K562 (cell line): ENCODE measurements around the gene LILRA6. TPM values are rescaled to one million over a fixed set of nuclear protein-coding genes. Genes with fewer than 3 reads are reported as not detected.

Source experiments
- HMGXB4 ChIP-seq: sonication (generic); formaldehyde crosslinking; IDR thresholded peaks from 2 replicates; pipeline ENCODE4 v1.8.1; 2023; ENCODE audit warnings: mild to moderate bottlenecking, missing genetic modification reagents
- NFYB ChIP-seq: IDR thresholded peaks from 2 replicates; pipeline ENCODE4 v1.6.1; 2011; ENCODE audit warnings: mild to moderate bottlenecking, moderate library complexity; ENCODE audit not compliant: insufficient read length; ENCODE audit errors: extremely low read depth
- NR4A1 ChIP-seq, 2 experiments: fragments of 250-450 bp in 1 of 2; fragments of 450-650 bp in 1 of 2; sonication (Bioruptor Pico) in 1 of 2; IDR thresholded peaks; 2 replicates each; pipeline versions ENCODE4 v1.4.0 to v1.6.1; 2016 to 2020; ENCODE audit warnings: mild to moderate bottlenecking in 2 of 2, missing compliant biosample characterization in 1 of 2, missing genetic modification characterization in 1 of 2, moderate library complexity in 1 of 2
- PHB ChIP-seq: fragments of 250-450 bp; sonication (Bioruptor Pico); IDR thresholded peaks from 2 replicates; pipeline ENCODE4 v1.5.0; 2021
- PHF21A ChIP-seq: fragments of 450-650 bp; IDR thresholded peaks from 2 replicates; pipeline ENCODE4 v1.6.1; 2017; ENCODE audit warnings: low read depth, borderline replicate concordance
- PTBP1 ChIP-seq: fragments of 200-400 bp; formaldehyde crosslinking; IDR thresholded peaks from 2 replicates; pipeline ENCODE4 v1.6.1; 2017; ENCODE audit warnings: low read depth, low read length
- TSC22D4 ChIP-seq: fragments of 450-650 bp; IDR thresholded peaks from 2 replicates; pipeline ENCODE4 v1.6.1; 2016; ENCODE audit warnings: missing genetic modification characterization, missing biosample characterization, control low read depth
- XRCC4 ChIP-seq: IDR thresholded peaks from one replicate; pipeline ENCODE4 v1.6.1; 2011; ENCODE audit not compliant: insufficient read depth, insufficient read length; ENCODE audit errors: extremely low read depth
- ZNF23 ChIP-seq: fragments of 250-450 bp; sonication (Bioruptor Pico); IDR thresholded peaks from 2 replicates; pipeline ENCODE4 v1.4.0; 2020; ENCODE audit warnings: mild to moderate bottlenecking
- ZNF347 ChIP-seq: fragments of 450-650 bp; formaldehyde crosslinking; IDR thresholded peaks from 2 replicates; pipeline ENCODE4 v1.4.0; 2020; ENCODE audit warnings: low read depth, mild to moderate bottlenecking, moderate library complexity
- ZNF444 ChIP-seq: fragments of 250-450 bp; sonication (Bioruptor Pico); IDR thresholded peaks from 2 replicates; pipeline ENCODE4 v1.4.0; 2020; ENCODE audit warnings: mild to moderate bottlenecking, moderate library complexity
- polyA plus RNA-seq, 8 experiments: library from polyadenylated mRNA; depleted of rRNA in 4 of 8; stranded (reverse) in 5 of 8; unstranded in 3 of 8; fragments of >200 nt; fragmentation: Nextera tagmentation in 2 of 8; fragmentation: Illumina TruSeq in 1 of 8; extraction: Ambion mirVana in 2 of 8; extraction: Trizol in 1 of 8; gene quantifications; 2 replicates each; pipeline versions ENCODE4 v1.2.1 to v1.2.3, GENCODE V29; 2011 to 2014; ENCODE audit warnings: inconsistent platforms in 1 of 8, missing spikeins in 1 of 8
- total RNA-seq, 7 experiments: library from RNA; depleted of rRNA in 6 of 7; stranded (reverse); fragments of >200 nt in 6 of 7; fragmentation: Illumina TruSeq in 2 of 7; extraction: Trizol in 2 of 7; gene quantifications; 2 replicates each; pipeline versions ENCODE4 v1.2.1 to v1.2.3, GENCODE V29; 2011 to 2021; ENCODE audit warnings: low replicate concordance in 1 of 7
- TF ChIP-seq, protein P1 (sequence below): fragments of 250-450 bp; sonication (Bioruptor Pico); IDR thresholded peaks from 2 replicates; pipeline ENCODE4 v1.8.0; 2022; ENCODE audit warnings: inconsistent platforms, mild to moderate bottlenecking, moderate library complexity, borderline replicate concordance
- TF ChIP-seq, protein P2 (sequence below): fragments of 250-450 bp; sonication (Bioruptor Pico); IDR thresholded peaks from 2 replicates; pipeline ENCODE4 v1.4.0; 2020; ENCODE audit warnings: mild to moderate bottlenecking, moderate library complexity
- TF ChIP-seq, protein P3 (sequence below): sonication (generic); formaldehyde crosslinking; IDR thresholded peaks from 2 replicates; pipeline ENCODE4 v1.8.1; 2023; ENCODE audit warnings: missing genetic modification reagents, mild to moderate bottlenecking, borderline replicate concordance

The LILRA6 gene
- total and polyA plus RNA-seq, 9 of the 15 experiments (the other 6 are each of a cell fraction or from before 2014, with no cell fraction given) = 0.03 TPM; not detected in 8

DNA sequence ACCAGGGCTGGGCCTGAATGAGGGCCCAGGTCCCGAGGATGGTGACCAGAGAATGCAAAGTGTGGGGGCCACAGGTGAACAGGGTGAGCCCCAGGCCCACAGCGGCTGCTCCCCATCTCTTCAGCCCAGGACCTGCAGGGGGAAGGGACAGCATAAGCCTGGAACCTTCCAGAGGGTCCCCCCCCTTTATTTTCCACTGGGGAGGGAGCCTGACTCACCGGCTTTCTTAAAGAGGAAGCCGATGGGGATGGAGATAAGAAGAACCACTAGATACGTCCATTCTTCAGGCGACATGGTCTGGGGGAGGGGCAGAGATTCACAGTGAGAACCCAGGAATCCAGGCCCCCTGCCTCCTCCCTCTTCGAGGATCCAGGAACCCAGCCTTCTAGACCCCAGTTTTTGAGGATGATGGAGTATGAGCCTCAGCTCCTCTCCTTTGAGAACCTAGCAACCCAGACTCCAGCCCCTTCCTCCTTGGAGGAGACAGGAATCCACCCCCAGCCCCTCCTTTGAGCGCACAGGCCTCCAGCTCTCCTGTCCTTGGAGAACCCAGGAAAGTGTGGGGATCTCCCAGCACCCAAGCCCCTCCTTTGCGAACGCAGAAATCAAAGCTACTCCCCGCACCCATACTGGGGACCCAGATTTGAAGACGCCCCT is 54.2 kb downstream of the LILRA6 start (continued):
- TF ChIP-seq, protein P1, sequence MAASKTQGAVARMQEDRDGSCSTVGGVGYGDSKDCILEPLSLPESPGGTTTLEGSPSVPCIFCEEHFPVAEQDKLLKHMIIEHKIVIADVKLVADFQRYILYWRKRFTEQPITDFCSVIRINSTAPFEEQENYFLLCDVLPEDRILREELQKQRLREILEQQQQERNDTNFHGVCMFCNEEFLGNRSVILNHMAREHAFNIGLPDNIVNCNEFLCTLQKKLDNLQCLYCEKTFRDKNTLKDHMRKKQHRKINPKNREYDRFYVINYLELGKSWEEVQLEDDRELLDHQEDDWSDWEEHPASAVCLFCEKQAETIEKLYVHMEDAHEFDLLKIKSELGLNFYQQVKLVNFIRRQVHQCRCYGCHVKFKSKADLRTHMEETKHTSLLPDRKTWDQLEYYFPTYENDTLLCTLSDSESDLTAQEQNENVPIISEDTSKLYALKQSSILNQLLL (CRISPR knock-in tag) = no peak
- TF ChIP-seq PHB (CRISPR knock-in tag) = no peak
- TF ChIP-seq PHF21A = no peak
- TF ChIP-seq NR4A1 (CRISPR knock-in tag; IDR thresholded peaks at IDR 0.05) = no peak
- TF ChIP-seq NR4A1 (tag; IDR thresholded peaks at IDR 0.05) = no peak
- no peak for TF ChIP-seq NFYB
- no peak for TF ChIP-seq ZNF23 (CRISPR knock-in tag)
- no peak for TF ChIP-seq XRCC4
- TF ChIP-seq, protein P2, sequence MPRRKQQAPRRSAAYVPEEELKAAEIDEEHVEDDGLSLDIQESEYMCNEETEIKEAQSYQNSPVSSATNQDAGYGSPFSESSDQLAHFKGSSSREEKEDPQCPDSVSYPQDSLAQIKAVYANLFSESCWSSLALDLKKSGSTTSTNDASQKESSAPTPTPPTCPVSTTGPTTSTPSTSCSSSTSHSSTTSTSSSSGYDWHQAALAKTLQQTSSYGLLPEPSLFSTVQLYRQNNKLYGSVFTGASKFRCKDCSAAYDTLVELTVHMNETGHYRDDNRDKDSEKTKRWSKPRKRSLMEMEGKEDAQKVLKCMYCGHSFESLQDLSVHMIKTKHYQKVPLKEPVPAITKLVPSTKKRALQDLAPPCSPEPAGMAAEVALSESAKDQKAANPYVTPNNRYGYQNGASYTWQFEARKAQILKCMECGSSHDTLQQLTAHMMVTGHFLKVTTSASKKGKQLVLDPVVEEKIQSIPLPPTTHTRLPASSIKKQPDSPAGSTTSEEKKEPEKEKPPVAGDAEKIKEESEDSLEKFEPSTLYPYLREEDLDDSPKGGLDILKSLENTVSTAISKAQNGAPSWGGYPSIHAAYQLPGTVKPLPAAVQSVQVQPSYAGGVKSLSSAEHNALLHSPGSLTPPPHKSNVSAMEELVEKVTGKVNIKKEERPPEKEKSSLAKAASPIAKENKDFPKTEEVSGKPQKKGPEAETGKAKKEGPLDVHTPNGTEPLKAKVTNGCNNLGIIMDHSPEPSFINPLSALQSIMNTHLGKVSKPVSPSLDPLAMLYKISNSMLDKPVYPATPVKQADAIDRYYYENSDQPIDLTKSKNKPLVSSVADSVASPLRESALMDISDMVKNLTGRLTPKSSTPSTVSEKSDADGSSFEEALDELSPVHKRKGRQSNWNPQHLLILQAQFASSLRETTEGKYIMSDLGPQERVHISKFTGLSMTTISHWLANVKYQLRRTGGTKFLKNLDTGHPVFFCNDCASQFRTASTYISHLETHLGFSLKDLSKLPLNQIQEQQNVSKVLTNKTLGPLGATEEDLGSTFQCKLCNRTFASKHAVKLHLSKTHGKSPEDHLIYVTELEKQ (CRISPR knock-in tag) = no peak
- no peak for TF ChIP-seq TSC22D4 (tag)
- no peak for TF ChIP-seq ZNF444 (CRISPR knock-in tag)
- TF ChIP-seq PTBP1 = no peak
- no peak for TF ChIP-seq ZNF347 (CRISPR knock-in tag)
- no peak for TF ChIP-seq HMGXB4 (CRISPR knock-in tag)
- TF ChIP-seq, protein P3, sequence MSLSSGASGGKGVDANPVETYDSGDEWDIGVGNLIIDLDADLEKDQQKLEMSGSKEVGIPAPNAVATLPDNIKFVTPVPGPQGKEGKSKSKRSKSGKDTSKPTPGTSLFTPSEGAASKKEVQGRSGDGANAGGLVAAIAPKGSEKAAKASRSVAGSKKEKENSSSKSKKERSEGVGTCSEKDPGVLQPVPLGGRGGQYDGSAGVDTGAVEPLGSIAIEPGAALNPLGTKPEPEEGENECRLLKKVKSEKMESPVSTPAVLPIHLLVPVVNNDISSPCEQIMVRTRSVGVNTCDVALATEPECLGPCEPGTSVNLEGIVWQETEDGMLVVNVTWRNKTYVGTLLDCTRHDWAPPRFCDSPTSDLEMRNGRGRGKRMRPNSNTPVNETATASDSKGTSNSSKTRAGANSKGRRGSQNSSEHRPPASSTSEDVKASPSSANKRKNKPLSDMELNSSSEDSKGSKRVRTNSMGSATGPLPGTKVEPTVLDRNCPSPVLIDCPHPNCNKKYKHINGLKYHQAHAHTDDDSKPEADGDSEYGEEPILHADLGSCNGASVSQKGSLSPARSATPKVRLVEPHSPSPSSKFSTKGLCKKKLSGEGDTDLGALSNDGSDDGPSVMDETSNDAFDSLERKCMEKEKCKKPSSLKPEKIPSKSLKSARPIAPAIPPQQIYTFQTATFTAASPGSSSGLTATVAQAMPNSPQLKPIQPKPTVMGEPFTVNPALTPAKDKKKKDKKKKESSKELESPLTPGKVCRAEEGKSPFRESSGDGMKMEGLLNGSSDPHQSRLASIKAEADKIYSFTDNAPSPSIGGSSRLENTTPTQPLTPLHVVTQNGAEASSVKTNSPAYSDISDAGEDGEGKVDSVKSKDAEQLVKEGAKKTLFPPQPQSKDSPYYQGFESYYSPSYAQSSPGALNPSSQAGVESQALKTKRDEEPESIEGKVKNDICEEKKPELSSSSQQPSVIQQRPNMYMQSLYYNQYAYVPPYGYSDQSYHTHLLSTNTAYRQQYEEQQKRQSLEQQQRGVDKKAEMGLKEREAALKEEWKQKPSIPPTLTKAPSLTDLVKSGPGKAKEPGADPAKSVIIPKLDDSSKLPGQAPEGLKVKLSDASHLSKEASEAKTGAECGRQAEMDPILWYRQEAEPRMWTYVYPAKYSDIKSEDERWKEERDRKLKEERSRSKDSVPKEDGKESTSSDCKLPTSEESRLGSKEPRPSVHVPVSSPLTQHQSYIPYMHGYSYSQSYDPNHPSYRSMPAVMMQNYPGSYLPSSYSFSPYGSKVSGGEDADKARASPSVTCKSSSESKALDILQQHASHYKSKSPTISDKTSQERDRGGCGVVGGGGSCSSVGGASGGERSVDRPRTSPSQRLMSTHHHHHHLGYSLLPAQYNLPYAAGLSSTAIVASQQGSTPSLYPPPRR (CRISPR knock-in tag) = no peak
